Right cardiac atrium (tissue), 5 donors: ENCODE data around the gene NOL9. TPM values are rescaled to one million over a fixed set of nuclear protein-coding genes. Genes with fewer than 3 reads are reported as not detected.
"Not testable (repeated sequence)": the region's sequence is repeated elsewhere in the genome, so short reads cannot be mapped to it uniquely, and the experiment has no call there.

ENCODE experiments used
- ATAC-seq, 2 donors: fragments of 200-7000 bp; cut with Tn5 transposase; one replicate each; pipeline versions ENCODE4 v1.8.0 to v1.9.1; 2020; ENCODE audit warnings: moderate library complexity in 2 of 2, mild to moderate bottlenecking in 1 of 2
- DNase-seq, 3 donors: peaks; one replicate each; pipeline ENCODE4 v3.0.0-alpha.2; 2020
- H3K27ac ChIP-seq: one replicate; pipeline ENCODE4 v1.5.1; 2013; ENCODE audit warnings: mild to moderate bottlenecking, low read length, control low read depth, moderate library complexity
- H3K27me3 ChIP-seq: one replicate; pipeline ENCODE4 v1.6.1; 2013; ENCODE audit not compliant: control insufficient read depth, insufficient read depth
- H3K4me1 ChIP-seq: one replicate; pipeline ENCODE4 v1.6.1; 2013; ENCODE audit warnings: low read length; ENCODE audit not compliant: control insufficient read depth, insufficient read depth
- H3K4me3 ChIP-seq: one replicate; pipeline ENCODE4 v1.5.1; 2013; ENCODE audit warnings: low read length, control low read depth
- H3K9me3 ChIP-seq: one replicate; pipeline ENCODE4 v1.6.1; 2013; ENCODE audit warnings: low read length; ENCODE audit not compliant: control insufficient read depth
- WGBS: extraction: QIAGEN DNeasy Blood & Tissue Kit; methylation state at CpG from one replicate; pipeline ENCODE4 v1.1.7; 2013; 5-methylcytosine and 5-hydroxymethylcytosine counted together
- intact Hi-C, 4 donors: fragments of 100-400 bp; cut with DNase I; formaldehyde crosslinking; loops; one replicate each; pipeline versions ENCODE4 v1.11.0 to v1.14.0; 2022 to 2023
- polyA plus RNA-seq: library from polyadenylated mRNA; stranded (reverse); fragments of 200-250 nt; gene quantifications from one replicate; pipeline ENCODE4 v1.2.3, GENCODE V29; 2013
- total RNA-seq, 4 donors: library from RNA; stranded (reverse); fragmentation: NEBNext Ultra II Directional; extraction: Animal tissue kit (Norgen Biotek cat#: 25700); gene quantifications; one replicate each; pipeline ENCODE4 v1.2.1, GENCODE V29; 2021
- donor health status: healthy with polysubstance abuse.
- donor health status: DM: no; HTN: yes; CAD: no.
- donor health status: DM: no; HTN: no; CAD: no.
- donor health status: DM: no; HTN: yes; CAD: no; lungs with severe emphysema.
- donor health status: DM: yes; HTN: yes; CAD: no.

The NOL9 gene
- total and polyA plus RNA-seq, 5 donors, result 6.0 to 17.1 (median 15.5) TPM

DNA sequence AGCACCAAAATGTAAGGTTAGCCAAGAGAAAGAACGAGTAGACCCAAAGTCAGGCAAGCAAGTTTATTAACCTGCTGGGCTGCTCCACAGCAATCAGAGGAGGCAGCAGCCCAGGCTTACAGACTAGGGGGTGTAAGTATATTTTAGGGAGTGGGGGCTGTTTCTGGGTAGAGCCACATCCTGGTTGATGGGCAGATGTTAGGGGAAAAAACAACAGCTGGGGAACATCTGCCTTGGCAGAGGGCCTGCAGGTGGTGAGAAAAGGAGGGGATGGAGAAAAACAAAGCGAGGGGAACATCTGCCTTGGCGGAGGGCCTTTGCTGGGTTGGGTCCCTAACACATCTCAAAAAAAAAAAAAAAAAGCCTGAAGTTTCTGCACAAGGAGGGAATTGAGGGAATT, 15.8 kb upstream of the NOL9 start:
- intact Hi-C loops, result no loop called here
- DNase-seq (no peak), ATAC-seq (no peak)
- no peaks in the 10 kb centered on the region for H3K27me3 ChIP-seq
- H3K27ac ChIP-seq, result no peak overlapping the region
- no peak overlapping the region for H3K4me3 ChIP-seq
- WGBS, result 65% methylated on average over 3 of the region's 3 CpGs
- H3K9me3 ChIP-seq, result no peaks in the 10 kb centered on the region
- H3K4me1 ChIP-seq, result no peaks in the 10 kb centered on the region

DNA sequence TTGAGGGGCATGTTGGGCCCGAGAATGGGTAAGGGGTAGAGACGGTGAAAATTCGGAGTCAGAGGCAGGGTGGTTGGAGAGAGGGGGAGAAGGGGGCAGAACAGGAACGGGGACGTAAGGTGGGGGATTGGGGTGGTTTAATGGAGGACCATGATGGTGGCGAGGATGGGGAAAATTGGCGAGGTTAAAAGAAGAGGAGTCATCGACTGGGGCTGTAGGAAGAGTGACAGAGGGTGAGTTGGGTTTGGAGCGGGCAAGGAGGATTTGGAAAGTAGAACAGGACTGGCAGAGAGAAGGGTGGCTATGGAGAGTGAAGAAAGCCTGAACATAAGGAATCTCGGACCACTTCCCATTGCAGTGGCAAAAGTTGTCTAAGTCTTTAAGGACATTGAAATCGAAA, 14.7 kb upstream of the NOL9 start:
- Histone ChIP-seq H3K27me3 (no peaks in the 10 kb centered on the region), H3K9me3 (no peaks in the 10 kb centered on the region), H3K4me3 (no peak overlapping the region), H3K4me1 (no peaks in the 10 kb centered on the region), H3K27ac (no peak overlapping the region)
- ATAC-seq, result no peak
- DNase-seq, result no peak
- WGBS, result 88% methylated on average over 11 of the region's 11 CpGs
- intact Hi-C loops, result no loop called here

DNA sequence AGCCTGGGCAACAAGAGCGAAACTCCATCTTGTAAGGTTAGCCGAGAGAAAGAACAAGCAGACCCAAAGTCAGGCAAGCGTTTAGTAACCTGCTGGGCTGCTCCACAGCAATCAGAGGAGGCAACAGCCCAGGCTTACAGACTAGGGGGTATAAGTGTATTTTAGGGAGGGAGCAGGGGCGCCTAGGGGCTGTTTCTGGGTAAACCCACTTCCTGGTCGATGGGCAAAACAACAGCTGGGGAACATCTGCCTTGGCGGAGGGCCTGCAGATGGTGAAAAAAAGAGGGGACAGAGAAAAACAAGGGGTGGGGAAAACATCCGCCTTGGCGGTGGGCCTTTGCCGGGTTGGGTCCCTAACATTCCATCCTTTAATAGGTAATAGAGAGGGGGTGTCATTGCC, 6.0 kb upstream of the NOL9 start:
- intact Hi-C loops, result no loop called here
- Histone ChIP-seq H3K27ac (no peak overlapping the region), H3K4me3 (no peak overlapping the region), H3K9me3 (no peaks in the 10 kb centered on the region), H3K27me3 (no peaks in the 10 kb centered on the region), H3K4me1 (no peaks in the 10 kb centered on the region)
- no peak for ATAC-seq
- no peak for DNase-seq
- 67% methylated on average over 9 of the region's 9 CpGs for WGBS

DNA sequence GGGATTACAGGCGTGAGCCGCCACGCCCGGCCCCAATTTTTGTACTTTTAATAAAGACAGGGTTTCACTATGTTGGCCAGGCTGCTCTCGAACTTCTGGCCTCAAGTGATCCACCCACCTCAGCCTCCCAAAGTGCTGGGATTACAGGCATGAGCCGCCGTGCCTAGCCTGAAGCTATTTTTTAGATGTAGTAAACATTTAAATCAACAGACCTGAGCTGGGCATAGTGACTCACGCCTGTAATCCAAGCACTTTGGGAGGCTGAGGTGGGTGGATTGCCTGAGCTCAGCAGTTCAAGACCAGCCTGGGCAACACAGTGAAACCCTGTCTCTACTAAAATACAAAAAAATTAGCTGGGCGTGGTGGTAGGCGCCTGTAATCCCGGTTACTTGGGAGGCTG, 4.8 kb upstream of the NOL9 start:
- H3K4me1 ChIP-seq, DNase-seq, ATAC-seq, H3K27ac ChIP-seq, H3K9me3 ChIP-seq, H3K4me3 ChIP-seq, H3K27me3 ChIP-seq: not testable (repeated sequence)
- WGBS, result 88% methylated on average over 11 of the region's 11 CpGs
- intact Hi-C loops, result loop anchor here in 1 of 4 donors (10.0 kb wide), 1 partner anchor 76 kb away; no protein-coding TSS in a partner anchor

DNA sequence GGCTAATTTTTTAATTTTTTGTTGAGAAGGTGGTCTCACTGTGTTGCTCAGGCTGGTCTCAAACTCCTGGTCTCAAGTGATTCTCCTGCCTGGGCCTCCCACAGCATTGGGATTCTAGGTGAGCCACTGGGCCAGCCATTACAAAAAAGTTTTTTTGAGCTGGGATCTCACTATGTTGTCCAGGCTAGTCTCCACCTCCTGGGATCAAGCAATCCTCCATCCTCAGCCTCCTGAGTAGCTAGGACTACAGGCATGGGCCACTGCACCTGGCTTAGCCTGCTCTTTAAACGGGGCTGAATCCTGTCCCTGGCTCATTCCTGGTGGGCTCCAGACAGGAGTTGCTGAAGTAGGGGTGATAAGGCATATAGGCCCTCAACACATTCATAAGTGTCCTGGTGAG, 3.3 kb upstream of the NOL9 start:
- intact Hi-C loops, result loop anchor here in 1 of 4 donors (10.0 kb wide), 1 partner anchor 77 kb away; no protein-coding TSS in a partner anchor
- 76% methylated on average over 1 of the region's 1 CpG for WGBS
- H3K9me3 ChIP-seq, result no peaks in the 10 kb centered on the region
- no peaks in the 10 kb centered on the region for H3K27me3 ChIP-seq
- no peak overlapping the region for H3K27ac ChIP-seq
- ATAC-seq, result no peak
- H3K4me3 ChIP-seq, result no peak overlapping the region
- no peak for DNase-seq
- H3K4me1 ChIP-seq, result peaks cover 2% of the 10 kb centered on the region

DNA sequence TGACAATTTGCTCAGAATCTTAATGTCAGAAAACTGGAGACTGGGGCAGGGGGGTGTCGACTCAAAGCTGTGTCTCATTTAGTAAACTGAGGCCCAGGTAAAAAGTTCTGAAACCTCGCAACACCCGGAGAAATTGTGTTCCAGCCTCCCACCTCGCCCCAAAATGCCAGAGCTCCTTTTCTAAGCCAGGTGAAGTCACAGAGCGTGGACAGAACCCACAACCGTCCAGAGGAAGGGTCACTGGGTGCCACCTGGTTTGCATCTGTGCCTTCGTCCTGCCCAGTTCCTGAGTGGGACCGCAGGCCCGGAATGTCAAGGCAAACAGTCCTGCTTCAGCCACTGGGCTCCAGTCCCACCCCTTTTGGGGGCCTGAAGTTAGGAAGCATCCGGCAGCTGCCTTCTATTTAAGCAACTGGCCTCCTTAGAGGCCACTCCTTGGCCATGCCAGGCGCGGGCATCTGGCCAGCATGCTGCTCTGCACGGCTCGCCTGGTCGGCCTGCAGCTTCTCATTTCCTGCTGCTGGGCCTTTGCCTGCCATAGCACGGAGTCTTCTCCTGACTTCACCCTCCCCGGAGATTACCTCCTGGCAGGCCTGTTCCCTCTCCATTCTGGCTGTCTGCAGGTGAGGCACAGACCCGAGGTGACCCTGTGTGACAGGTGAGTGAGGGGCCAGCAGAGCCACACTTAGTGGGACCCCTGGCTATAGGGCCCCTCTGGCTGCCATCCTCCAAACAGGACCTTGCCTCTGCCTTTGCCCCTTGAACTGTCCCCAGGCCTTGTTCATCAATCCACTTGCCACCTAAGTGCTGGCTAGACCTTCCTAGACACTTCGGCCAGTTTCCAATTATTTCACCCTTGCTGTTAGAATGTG, 830 bp upstream of the NOL9 start, which contains the start of gene TAS1R1:
Gene TAS1R1, plus strand, starts transcription at position 401 of the 872 bp plus-strand sequence. Its CDS starts 67 bp downstream, at position 468.
- Histone ChIP-seq H3K27ac (peak within 1 kb of the TSS; percentile 54), H3K4me1 (peaks cover 2% of the 10 kb centered on the region), H3K27me3 (no peaks in the 10 kb centered on the region), H3K9me3 (no peaks in the 10 kb centered on the region), H3K4me3 (peak within 1 kb of the TSS; percentile 82)
- WGBS, result 70% methylated on average over 19 of the region's 19 CpGs
- ATAC-seq (peak; percentile 29 to 36), DNase-seq (peak; percentile 51 to 72 (median 70))
- intact Hi-C loops, result loop anchor here in 3 of 4 donors (5.0 to 10.0 kb wide), 3 partner anchors 80 to 92 kb away; no protein-coding TSS in a partner anchor

GRCh38 chr1:6547301-6547700, 7.0 kb downstream of the NOL9 start:
- 62% methylated on average over 4 of the region's 4 CpGs for WGBS
- H3K9me3 ChIP-seq, result no peaks in the 10 kb centered on the region
- no peak overlapping the region for H3K27ac ChIP-seq
- no peak overlapping the region for H3K4me3 ChIP-seq
- no peak for DNase-seq
- H3K27me3 ChIP-seq, result no peaks in the 10 kb centered on the region
- intact Hi-C loops, result no loop called here
- no peaks in the 10 kb centered on the region for H3K4me1 ChIP-seq
- no peak for ATAC-seq

DNA sequence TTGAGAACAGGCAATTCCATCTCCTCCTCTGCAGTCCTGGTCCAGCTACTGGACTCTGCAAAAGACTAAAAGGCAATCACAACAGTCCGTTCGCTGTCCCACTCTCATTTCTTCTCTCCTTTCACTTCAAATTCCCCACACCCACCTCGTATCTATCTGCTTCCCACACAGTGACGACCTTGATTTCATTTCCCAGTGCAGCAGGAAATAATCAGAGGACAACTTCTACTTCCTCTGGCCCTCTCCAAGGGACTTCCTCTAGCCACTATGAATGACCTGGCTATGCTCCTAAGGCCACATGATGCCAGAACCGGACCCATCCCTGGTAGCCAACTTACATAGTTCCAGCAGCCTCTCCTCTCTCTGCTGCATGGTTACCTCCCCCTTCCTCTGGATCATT, 8.0 kb downstream of the NOL9 start:
- intact Hi-C loops, result no loop called here
- 63% methylated on average over 5 of the region's 5 CpGs for WGBS
- no peak overlapping the region for H3K27ac ChIP-seq
- H3K4me1 ChIP-seq, result no peaks in the 10 kb centered on the region
- H3K27me3 ChIP-seq, result no peaks in the 10 kb centered on the region
- H3K9me3 ChIP-seq, result no peaks in the 10 kb centered on the region
- no peak for DNase-seq
- peak in 1 of 2 donors; percentile 56 for ATAC-seq
- H3K4me3 ChIP-seq, result no peak overlapping the region

DNA sequence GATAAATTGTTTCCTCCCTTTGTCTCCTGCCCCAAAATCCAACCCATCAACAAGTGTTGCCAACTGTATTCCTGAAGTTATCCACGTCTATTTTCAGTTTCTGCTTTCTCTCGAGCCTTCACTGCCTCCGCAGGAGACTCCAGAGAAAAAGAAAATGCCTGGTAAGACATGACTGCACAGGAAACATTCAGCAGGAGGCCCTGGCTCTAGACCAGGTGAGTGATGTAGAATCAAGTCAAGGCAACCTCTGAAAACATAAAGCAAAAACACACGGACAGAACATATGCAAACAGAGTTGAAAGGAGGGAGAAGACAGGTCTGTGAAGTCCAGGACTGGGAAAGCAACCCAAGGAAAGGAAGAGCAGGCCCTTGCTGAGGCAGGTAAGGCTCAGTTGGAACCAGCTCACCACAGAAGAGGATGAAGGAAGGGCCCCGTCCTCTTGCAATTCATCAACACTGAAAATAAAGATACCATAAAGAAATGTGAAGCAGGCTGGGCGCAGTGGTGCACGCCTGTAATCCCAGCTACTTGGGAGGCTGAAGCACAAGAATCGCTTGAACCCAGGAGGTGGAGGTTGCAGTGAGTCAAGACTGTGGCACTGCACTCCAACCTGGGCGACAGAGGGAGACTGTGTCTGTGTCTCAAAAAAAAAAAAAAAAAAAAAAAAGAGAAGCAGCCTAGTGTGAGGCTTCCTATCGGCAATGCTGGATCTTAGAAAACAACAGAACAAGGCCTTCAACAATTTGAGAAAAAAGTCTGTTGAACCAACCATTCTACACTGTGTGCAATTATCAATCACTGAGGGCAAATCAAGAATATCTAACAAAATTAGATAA, 8.8 kb downstream of the NOL9 start:
- WGBS, result 66% methylated on average over 10 of the region's 10 CpGs
- Histone ChIP-seq H3K4me1 (no peaks in the 10 kb centered on the region), H3K27me3 (no peaks in the 10 kb centered on the region), H3K4me3 (no peak overlapping the region), H3K27ac (no peak overlapping the region), H3K9me3 (no peaks in the 10 kb centered on the region)
- DNase-seq (no peak), ATAC-seq (no peak)
- intact Hi-C loops, result no loop called here

DNA sequence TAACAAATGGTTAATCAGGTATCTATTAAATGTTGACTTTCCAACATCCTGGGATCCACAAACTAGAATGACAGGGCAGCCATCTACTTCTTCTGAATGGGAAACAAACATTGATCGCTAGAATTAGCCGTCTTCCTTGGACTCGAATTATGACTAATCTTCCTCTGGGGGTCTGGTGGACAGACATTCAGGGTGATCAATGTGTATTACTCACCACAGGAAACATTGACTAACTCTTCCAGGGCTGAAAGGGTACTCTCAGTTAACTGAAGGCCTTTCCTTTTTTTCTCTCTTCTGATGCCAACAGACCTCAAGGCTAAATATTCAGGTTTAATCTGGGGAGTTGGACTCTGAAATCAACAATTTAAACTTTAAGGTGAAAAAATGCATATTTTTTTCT, 9.5 kb downstream of the NOL9 start:
- 74% methylated on average over 3 of the region's 3 CpGs for WGBS
- DNase-seq (no peak), ATAC-seq (no peak)
- H3K4me3 ChIP-seq, result no peak overlapping the region
- no peak overlapping the region for H3K27ac ChIP-seq
- intact Hi-C loops, result no loop called here
- H3K27me3 ChIP-seq, result no peaks in the 10 kb centered on the region
- no peaks in the 10 kb centered on the region for H3K4me1 ChIP-seq
- no peaks in the 10 kb centered on the region for H3K9me3 ChIP-seq

- WGBS, result 49% methylated on average over 3 of the region's 3 CpGs
- DNase-seq (no peak), ATAC-seq (no peak)
- Histone ChIP-seq H3K27me3 (no peaks in the 10 kb centered on the region), H3K4me3 (no peak overlapping the region), H3K27ac (no peak overlapping the region), H3K4me1 (no peaks in the 10 kb centered on the region), H3K9me3 (no peaks in the 10 kb centered on the region)
- intact Hi-C loops, result no loop called here
Measured at GRCh38 chr1:6538956-6539355, 15.4 kb downstream of the NOL9 start.
